ENCODE data around the gene RANBP2.

Gene RANBP2

DNA sequence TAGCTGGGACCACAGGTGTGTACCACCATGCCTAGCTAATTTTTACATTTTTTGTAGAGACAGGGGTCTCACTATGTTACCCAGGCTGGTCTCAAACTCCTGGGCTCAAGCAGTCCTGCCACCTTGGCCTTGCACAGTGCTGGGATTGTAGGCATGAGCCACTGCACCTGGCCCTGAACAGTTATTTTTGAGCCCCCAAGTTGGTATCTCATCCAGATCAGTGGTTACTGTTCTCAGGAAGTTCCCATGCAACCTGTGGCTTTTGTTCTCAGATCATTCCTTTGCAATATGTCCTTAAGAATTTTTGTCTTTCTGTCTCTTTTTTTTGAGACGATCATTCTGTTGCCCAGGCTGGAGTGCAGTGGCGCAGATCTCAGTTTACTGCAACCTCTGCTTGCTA lies 59.6 kb downstream of the RANBP2 start:
- no peak for DNase-seq (ENCODE audit: low read depth)

DNA sequence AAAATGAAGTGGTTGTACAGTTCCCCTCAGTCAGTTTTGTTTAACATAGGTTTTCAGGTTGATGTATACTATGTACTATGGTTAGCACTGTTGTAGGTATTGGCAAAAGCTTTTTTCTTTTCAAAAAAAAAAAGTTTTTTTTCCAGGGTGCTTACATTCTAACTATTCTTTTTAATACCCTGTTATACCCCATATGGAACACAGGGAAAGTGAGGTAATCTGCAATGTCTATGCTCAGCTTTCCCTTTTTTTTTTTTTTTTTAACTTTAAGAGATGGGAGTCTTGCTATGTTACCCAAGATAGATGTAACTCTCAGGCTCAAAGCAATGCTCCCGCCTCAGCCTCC lies 66.7 kb downstream of the RANBP2 start:
- no peak for DNase-seq (ENCODE audit: low read depth)

DNA sequence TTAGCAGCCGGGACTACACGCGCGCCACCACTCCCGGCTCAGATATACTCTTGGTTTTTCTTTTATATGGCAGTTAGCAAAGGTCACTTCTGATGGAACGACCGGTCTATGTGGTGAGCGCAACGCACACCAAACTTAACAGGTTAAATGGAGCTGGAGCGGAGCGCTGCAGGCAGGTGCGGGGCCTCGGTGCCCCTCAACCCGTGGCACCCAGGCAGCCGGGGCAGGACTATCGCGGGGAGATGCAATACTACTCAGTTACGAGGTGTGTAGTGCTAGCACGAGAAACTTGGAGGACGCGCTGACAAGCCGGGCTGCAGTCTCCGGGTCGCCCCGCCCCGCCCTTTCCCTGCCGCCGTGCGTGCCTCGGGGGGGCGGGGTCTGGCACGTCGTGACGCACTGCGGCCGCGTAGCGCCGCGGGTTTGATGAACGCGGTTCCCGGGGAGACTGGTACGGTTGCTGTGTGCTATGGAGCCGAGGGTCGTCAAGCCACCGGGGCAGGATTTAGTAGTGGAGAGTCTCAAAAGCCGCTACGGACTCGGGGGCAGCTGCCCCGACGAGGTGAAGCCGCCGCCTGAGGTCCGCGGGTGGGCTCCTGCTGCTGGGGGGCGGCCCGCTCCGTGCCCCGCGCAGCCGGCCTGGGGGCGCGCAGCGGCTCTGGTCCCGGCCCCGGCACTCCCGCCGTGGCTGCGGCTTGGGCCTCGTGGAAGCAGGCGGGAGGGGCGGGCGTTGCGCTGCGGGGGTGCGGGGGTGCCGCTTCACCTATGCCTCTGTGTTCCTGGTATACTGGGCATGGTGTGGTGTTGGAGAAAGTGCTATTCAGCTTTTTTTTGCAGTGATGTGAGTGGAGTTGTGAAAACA lies 67.3 kb downstream of the RANBP2 start, which contains the start of gene CCDC138:
TSS of gene CCDC138 (plus strand) at position 418 of the 862 bp plus-strand sequence. CDS start at position 470, 52 bp downstream.
- DNase-seq (ENCODE audit: low read depth), result peak; percentile 90

DNA sequence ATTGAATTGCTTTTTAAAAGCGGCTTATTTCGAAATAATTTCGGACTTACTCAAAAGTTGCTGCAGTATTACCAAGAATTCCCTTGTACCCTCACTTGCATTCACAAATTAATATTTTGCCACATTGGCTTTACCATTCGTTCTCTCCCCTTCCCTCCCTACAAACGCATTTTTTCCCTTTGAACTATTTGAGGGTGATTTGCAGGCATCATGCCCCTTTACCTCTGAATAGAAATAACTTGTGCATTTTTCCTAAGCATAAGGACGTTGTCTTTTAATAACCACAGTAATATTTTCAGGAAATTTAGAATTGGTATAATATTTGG lies 67.9 kb downstream of the RANBP2 start:
- DNase-seq (ENCODE audit: low read depth), result no peak

DNA sequence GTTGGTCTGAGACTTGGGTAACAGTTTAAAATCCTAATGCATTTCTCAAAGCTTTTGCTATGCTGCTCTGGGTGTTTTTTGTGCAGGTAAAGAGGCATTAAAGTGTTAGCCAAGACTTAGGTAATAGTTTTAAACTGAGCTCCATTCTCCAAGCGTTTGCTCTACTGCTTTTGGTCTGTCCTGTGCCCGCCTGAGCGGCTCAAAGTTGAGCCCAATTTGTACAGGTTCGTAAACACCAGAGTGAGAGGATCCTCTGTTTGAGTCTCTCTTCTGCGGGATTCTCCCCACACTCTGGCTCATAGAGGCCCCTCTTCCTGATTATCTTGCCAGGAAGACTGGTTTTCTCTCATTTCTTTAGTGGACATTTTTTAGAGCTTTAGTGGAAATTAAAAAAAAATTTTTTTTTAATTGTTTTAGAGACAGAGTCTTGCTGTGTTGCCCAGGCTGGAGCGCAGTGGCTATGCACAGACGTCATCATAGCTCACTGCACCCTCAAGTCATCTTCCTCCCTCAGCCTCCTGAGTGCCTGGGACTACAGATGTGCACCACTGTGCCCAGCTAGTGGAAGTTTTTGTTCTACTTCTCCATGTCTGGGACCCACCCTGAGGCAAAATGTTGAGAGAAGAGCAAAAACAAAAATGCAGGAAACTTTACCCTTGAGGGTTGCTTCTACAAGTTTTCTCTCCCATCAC lies 83.9 kb downstream of the RANBP2 start:
- no peak for DNase-seq (ENCODE audit: low read depth)

DNA sequence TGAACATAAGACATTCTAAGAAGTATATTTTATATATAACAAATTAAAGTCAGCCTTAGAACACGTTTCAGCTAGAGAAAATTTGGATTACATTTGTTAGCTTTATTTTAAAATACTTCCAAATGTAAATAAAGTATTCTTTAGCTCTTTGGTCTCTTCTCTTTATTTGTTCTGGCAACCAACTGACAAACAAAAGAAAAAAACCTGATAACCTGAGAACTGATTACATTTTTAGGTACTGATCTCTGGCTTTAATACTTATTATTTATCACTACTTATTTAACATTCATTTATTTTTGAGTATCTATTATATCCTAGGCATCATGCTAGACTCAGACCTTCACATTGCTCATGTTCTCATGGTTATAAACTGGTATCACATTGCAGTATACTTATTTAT lies 85.8 kb downstream of the RANBP2 start:
- DNase-seq (ENCODE audit: low read depth), result no peak

DNA sequence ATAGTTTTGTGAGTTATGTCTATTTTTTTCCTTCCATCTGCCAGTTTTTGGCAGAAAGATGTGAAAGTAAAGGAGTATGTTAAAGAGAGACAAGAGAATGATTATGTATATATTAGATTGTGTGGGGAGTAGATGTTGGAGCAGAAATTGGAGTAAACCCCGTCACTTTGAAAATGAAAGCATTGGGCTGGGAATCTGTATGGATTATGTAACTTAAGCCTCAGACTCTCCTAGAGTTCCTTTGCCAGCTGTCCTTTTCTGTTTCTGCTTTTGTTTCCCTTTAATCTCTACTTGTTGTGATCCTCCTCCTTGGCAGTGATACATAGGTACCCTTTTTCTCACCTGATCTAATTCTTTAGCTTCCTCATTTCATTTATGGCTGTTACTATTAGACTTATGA lies 86.5 kb downstream of the RANBP2 start:
- no peak for DNase-seq (ENCODE audit: low read depth)

DNA sequence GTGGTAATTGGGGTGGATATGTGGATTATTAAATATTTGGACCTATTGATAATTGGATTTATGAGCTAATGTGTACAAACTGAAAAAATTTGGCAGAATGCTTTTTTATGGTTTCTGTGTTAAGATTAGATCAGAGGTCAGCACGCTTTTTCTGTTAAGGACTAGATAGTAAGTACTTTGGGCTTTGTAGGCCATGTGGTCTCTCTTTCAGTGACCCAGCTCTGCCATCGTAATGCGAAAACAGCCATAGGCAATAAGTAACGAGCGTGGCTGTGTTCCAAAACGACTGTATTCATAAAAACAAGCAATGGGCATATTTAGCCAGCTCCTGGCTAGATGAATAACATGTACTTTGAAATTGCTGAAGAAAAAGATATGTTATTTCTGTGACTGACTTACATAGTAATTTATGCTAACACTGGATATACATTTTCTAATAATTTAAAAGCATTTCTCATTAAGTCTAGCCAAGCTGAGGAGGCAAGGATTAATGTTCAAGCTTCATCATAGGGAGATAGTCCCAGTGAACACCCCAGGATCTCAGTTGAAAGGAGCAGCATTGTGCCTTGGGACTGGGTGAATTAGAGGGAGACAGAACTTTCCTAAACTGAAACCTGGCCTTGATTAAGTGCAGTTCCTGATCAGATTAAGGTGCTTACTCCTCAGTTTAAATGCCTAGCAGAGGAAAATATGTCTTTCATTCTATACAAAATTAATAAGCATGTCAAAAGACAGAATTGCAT lies 87.3 kb downstream of the RANBP2 start:
- DNase-seq (ENCODE audit: low read depth), result no peak

DNA sequence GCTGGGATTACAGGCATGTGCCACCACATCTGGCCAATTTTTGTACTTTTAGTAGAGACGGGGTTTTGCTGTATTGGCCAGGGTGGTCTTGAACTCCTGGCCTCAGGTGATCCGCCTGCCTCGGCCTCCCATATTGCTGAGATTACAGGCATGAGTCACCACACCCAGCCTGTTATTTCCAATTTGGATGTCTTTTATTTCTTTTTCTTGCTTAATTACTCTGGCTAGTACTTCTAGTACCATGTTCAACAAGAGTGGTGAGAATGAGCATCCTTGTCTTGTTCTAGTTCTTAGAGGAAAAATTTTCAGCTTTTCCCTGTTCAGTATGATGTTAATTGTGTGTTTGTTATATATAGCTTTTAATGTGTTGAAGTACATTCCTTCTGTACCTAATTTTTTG lies 90.7 kb downstream of the RANBP2 start:
- DNase-seq (ENCODE audit: low read depth), result no peak

DNA sequence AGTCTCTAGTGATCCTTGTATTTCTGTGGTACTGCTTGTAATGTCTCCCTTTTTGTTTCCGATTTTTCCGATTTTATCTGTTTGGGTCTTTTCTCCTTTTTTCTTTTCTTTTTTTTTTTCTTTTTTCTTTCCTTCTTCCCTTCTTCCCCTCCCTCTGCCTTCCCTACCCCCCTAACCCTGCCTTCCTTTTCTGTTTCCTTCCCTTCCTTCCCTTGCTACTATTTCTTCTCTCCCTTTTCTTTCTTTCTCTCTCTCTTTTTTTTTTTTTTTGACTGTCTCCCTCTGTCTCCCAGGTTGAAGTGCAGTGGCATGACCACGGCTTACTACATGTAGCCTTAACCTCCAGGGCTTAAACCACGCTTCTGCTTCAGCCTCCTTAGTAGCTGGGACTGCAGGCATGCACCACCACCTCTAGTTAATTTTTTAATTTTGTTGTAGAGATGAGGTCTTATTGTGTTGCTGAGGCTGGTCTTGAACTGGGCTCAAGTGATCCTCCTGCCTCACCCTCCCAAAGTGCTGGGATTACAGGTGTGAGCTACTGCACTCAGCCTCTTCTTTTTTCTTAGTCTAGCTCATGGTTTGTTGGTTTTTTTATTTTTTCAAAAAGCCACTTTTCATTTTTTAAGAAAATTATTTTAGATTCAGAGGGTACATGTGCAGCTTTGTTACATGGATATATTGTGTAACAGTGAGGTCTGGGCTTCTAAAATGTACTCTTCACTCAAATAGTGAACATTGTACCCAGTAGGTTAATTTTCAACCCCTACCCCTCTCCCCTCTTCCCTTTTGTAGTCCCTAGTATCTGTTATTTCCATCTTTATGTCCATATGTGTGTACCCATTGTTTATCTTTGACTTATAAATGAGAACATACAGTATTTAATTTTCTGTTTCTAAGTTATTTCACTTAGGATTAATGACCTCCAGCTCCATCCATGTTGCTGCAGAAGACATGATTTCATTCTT lies 92.0 kb downstream of the RANBP2 start:
- DNase-seq (ENCODE audit: low read depth), result no peak

DNA sequence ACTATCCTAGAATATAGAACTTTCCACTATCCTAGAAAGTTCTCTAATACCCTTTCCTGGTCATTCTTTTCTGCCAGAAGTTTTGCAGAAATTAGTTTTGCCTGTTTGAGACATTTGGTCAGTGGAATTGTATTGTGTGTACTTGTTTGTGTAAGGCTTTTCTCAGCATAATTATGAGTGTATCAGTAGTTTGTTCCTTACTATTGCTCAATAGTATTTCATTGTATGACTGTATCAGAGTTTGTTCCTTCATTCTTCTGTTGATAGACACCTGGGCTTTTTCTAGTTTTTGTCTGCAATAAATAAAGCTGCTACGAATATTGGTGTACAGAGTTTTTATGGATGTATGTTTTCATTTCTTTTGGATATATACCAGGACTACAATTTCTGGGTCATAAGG lies 94.5 kb downstream of the RANBP2 start:
- DNase-seq (ENCODE audit: low read depth), result no peak

DNA sequence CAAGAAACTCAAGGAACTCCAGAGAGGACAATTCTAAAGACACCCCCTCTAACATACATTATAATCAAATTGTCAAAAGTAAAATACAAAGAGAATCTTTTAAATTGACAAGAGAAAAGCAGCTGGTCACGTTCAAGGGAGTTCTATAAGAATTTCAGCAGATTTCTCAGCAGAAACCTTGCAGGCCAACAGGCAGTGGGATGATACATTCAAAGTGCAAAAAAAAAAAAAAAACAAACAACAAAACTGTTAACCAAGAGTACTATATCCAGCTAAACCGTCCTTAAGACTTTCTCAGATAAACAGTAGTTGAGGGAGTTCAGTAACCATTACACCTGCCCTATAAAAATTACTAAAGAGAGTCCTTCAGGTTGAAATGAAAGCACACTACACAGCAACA lies 101.2 kb downstream of the RANBP2 start:
- DNase-seq (ENCODE audit: low read depth), result no peak

DNA sequence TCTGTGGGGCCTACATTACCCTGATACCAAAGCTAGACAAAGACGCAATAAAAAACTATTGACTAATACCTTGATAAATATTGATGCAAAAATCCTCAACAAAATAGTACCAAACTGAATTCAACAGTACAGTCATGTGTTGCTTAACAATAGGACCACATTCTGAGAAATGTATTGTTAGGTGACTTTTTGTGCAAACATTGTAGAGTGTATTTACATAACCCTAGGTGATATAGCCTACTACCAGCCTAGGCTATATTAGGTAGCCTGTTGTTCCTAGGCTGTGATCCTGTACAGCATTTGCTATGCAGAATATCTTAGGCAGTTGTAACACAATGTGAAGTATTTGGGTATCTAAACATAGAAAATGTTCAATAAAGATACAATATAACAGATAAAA lies 104.0 kb downstream of the RANBP2 start:
- DNase-seq (ENCODE audit: low read depth), result no peak

DNA sequence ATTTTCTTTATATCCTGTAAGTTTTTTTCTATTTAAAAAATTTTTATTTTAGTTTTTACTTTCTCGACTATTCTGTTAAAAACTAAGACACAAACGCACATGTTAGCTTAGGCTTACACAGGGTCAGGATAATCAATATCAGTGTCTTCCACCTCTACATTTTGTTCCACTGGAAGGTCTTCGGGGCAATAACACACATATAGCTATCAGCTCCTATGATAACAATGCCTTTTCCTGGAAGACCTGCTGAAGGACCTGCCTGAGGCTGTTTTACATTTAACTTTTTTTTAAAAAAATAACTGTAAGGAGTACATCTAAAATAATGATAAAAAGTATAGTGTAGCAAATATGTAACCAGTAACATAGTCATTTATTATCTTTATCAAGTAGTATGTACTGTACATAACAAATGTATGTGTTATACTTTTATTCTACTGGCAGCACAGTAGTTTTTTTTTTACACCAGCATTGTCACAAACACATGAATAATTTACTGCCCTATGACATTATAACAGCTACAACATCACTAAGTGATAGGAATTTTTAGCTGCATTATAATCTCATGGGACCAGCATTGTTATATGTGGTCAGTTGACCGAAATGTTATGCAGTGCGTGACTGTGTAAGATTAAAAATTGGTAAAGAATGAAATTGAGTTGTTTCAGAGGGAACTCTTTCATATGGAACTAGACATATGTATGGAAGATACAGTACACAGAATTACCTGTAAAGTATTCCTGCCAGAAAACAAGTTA lies 105.2 kb downstream of the RANBP2 start:
- DNase-seq (ENCODE audit: low read depth), result no peak

DNA sequence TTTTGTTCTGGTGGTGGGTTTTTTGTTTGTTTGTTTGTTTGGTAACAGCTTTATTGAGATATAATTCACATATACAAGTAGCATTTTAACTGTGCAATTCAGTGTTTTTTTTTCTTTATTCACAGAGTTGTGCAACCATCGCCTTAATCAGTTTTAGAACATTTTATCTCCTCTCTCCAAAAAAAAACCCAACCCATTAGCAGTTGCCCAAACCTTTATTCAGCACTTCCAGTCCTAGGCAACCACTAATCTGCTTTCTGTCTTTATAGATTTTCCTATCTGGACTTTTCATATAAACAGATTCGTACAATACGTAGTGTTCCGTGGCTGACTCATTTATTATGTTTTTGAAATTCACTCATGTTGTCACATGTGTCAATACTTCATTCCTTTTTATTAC lies 106.0 kb downstream of the RANBP2 start:
- DNase-seq (ENCODE audit: low read depth), result no peak

DNA sequence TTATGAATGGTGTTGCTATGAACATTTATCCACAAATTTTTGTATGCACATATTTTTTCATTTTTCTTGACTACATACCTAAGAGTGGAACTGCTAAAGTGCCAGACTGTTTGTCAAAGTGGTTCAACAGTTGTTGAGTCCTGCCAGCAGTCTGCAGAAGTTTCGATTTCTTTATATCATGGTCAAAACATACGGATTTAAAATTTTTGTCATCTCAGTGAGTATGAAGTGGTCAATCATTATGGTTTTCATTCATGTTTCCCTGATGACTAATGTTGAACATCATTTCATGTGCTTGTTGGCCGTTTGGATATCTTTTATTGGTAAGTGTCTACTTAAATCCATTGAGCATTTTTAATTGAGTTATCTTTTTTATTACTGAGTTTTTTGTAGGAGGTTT lies 106.5 kb downstream of the RANBP2 start:
- no peak for DNase-seq (ENCODE audit: low read depth)

DNA sequence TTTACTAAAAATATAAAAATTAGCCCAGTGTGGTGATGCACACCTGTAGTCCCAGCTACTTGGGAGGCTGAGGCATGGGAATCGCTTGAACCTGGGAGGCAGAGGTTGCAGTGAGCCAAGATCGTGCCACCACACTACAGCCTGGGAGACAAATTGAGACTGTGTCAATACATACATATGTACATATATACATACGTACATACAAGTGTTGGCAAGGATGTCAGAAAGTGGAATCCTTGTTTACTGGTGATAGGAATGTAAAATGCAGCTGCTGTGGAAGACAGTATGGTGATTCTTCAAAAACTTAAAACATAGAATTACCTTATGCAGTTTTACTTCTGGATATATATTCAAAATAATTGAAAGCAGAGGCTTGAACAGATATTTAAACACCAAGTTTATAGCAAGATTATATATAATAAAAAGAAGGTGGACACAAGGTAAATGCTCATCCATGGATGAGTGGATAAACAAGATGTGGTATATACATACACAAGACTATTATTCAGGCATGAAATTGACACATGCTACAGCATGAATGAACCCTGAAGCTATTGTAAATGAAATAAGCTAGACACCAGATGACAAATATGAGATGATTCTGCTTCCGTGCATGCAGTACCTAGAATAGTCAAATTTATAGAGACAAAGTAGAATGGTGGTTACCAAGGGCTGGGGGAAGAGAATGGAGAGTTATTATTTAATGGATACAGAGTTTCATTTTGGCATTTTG lies 110.5 kb downstream of the RANBP2 start:
- DNase-seq (ENCODE audit: low read depth), result no peak

DNA sequence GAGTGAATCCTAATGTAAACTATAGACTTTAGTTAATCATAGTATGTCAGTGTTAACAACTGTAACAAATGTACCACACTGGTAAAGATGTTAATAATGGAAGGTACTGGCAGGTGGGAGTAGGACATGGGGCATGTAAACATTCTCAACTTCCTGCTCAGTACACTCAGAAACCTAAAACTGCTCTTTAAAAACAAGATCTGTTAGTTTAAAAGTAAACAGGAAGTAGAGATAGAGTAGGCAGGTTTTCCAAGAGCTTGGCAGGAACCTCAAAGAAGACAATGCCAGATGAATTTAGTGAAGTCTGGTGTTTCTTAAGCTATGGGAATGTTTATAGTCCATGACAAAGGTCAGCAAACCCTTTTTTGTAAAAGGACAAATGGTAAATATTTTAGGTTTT lies 113.9 kb downstream of the RANBP2 start:
- no peak for DNase-seq (ENCODE audit: low read depth)

DNA sequence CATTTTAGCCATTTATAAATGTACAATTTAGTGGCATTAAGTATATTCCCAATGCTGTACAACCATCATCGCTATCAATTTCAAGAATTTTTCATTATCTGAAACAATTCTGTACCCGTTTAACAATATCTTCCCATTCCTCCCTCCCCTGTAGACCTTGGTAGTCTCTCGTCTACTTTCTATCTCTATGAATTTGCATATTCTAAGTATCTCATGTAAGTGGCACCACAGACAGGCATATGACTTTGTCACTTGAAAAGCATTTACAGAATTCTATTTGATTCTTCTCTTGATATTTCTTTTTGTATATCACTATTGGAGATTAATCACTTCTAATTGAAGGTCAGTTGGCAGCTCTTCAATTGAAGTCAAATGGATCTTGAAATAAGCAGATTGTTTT lies 115.3 kb downstream of the RANBP2 start:
- DNase-seq (ENCODE audit: low read depth), result no peak

DNA sequence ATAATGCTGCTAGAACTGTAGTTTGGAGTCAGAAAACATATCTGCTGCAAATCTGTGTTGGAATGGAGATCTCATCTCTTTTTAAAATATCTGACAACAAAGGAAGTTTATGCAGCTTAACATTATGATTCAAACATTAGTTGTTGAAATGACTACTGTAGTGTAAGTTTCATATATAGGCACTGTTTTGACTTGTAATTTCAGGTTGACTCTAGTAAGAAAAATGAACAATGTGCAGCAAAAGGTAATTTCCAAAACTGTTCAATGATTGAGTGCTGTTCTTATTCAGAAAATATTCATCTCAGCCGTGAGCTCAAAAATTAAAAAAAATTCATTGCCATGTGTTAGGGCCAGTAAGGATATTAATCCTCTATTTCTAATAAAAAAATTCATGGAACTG lies 115.8 kb downstream of the RANBP2 start:
- DNase-seq (ENCODE audit: low read depth), result no peak
